BLaER1 (cell line): Measurements from ENCODE around the gene WFDC9.
"Not testable (repeated sequence)": the region's sequence is repeated elsewhere in the genome, so short reads cannot be mapped to it uniquely, and the experiment has no call there.

Experiments used
- H3K27ac ChIP-seq: shearing (Covaris generic); formaldehyde crosslinking; 2 replicates; pipeline ENCODE4 v1.8.1; 2022
- H3K27me3 ChIP-seq: shearing (Covaris generic); formaldehyde crosslinking; 2 replicates; pipeline ENCODE4 v1.8.1; 2022
- H3K36me3 ChIP-seq: shearing (Covaris generic); formaldehyde crosslinking; 2 replicates; pipeline ENCODE4 v1.8.1; 2022
- H3K4me1 ChIP-seq: shearing (Covaris generic); formaldehyde crosslinking; 2 replicates; pipeline ENCODE4 v1.8.1; 2022
- H3K4me2 ChIP-seq: shearing (Covaris generic); formaldehyde crosslinking; 2 replicates; pipeline ENCODE4 v1.8.1; 2022
- H3K4me3 ChIP-seq: shearing (Covaris generic); formaldehyde crosslinking; 2 replicates; pipeline ENCODE4 v1.8.1; 2022
- H3K9ac ChIP-seq: shearing (Covaris generic); formaldehyde crosslinking; 2 replicates; pipeline ENCODE4 v1.8.1; 2022
- H3K9me3 ChIP-seq: shearing (Covaris generic); formaldehyde crosslinking; 2 replicates; pipeline ENCODE4 v1.8.1; 2022
- H4K20me1 ChIP-seq: shearing (Covaris generic); formaldehyde crosslinking; 2 replicates; pipeline ENCODE4 v1.8.1; 2022
- Cebpa-rat ChIP-seq: shearing (Covaris generic); IDR thresholded peaks from 2 replicates; pipeline ENCODE4 v1.8.1; 2022

WFDC9 gene

DNA sequence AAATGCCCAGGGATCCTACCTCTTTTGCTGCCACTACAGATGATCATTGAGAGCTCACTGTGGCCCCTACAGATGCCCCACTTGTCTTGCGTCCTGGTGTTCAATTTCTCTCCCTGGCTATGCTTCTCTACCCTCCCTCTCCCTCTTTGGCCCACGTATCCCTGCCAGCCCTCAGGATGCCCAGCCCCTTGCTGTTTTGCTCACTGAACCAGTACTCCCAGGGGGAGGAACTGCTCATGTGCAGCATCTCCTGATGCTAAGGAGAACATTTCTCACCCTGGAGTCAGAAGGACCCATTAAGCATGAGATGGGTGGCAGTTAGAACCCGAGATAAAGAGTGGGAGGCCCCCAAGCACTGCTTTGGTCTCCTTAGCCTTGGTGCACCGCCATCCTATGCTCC is at the start of gene WFDC9:
Gene WFDC9 (minus strand): TSS at position 101 of the 400 bp plus-strand sequence. CDS start 21,103 bp downstream, outside the sequence.
- Histone ChIP-seq H4K20me1 (no peaks in the 10 kb centered on the region), H3K9ac (no peak within 1 kb of the TSS), H3K27ac (no peak within 1 kb of the TSS), H3K27me3 (no peaks in the 10 kb centered on the region), H3K9me3 (no peaks in the 10 kb centered on the region; the same call in 1 of the 2 replicates), H3K4me2 (peak within 1 kb of the TSS; percentile 22), H3K4me1 (peaks cover 13% of the 10 kb centered on the region), H3K4me3 (no peak within 1 kb of the TSS), H3K36me3 (no peaks in the 10 kb centered on the region)
- TF ChIP-seq Cebpa-rat: no peak

DNA sequence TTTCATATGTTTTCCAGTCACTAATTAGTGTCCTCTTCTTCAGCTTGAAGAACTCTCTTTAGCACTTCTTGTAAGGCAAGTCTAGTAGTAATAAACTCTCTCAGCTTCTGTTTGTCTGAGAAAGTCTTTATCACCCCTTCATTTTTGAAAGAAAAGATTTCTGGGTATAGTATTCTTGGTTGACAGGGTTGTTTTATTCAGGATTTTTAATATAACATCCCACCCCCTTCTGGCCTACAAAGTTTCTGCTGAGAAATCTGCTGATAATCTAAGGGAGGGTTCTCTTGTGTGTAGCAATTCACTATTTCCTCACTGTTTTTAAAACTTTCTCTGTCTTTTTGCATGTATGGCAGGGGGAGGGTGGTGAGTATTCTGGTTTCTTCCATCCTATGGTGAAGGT is 48.6 kb upstream of the WFDC9 start:
- Histone ChIP-seq H3K9me3 (peaks cover 41% of the 10 kb centered on the region), H3K4me3 (no peak overlapping the region), H3K27ac (no peak overlapping the region), H3K4me2 (no peak overlapping the region), H3K36me3 (no peaks in the 10 kb centered on the region), H3K4me1 (peaks cover 15% of the 10 kb centered on the region), H4K20me1 (no peaks in the 10 kb centered on the region), H3K9ac (no peak overlapping the region), H3K27me3 (no peaks in the 10 kb centered on the region)
- TF ChIP-seq Cebpa-rat: no peak

DNA sequence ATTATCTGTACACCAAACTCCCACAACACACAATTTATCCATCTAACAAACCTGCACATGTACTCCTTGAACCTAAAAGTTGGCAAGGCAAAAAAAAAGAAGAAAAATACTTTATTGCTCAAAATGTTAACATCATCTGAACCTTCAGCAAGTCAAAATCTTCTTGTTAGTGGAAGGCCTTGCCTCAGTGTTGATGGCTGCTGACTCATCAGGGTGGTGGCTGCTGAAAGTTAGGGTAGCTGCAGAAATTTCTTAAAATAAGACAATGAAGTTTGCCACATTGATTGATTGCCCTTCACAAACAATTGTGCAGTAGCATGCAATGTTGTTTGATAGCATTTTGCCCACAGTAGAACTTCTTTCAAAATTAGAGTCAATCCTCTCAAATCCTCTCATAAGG is 41.7 kb upstream of the WFDC9 start:
- no peaks in the 10 kb centered on the region for H3K36me3 ChIP-seq
- no peaks in the 10 kb centered on the region for H3K27me3 ChIP-seq
- H3K9me3 ChIP-seq: 0 out of 2 replicates have a peak, but pooled peaks cover 4% of the 10 kb centered on the region
- no peak overlapping the region for H3K4me2 ChIP-seq
- no peak for TF ChIP-seq Cebpa-rat
- H4K20me1 ChIP-seq: no peaks in the 10 kb centered on the region
- H3K9ac ChIP-seq: no peak overlapping the region
- H3K4me3 ChIP-seq: no peak overlapping the region
- H3K27ac ChIP-seq: no peak overlapping the region
- H3K4me1 ChIP-seq: no peaks in the 10 kb centered on the region

DNA sequence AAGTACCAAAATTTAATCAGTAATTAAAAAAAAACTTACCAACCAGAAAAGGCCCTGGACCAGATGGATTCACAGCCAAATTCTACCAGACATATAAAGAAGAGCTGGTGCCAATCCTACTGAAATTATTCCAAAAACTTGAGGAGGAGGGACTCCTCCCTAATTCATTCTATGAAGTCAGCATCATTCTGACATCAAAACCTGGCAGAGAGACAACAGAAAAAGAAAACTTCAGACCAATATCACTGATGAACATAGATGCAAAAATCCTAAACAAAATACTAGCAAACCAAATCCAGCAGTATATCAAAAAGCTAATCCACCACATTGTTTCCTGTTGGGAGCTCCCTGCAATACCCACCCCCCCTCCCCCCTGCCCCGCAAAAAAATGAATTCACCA is 39.1 kb upstream of the WFDC9 start, which contains the start of gene WFDC11:
Gene WFDC11 (minus strand): TSS at position 101 of the 400 bp plus-strand sequence. CDS start 19,639 bp downstream, outside the sequence.
- H3K4me3 ChIP-seq: no peak within 1 kb of the TSS
- H3K4me2 ChIP-seq: no peak within 1 kb of the TSS
- no peaks in the 10 kb centered on the region for H3K27me3 ChIP-seq
- no peak within 1 kb of the TSS for H3K27ac ChIP-seq
- H3K4me1 ChIP-seq: no peaks in the 10 kb centered on the region
- TF ChIP-seq Cebpa-rat: no peak
- H4K20me1 ChIP-seq: no peaks in the 10 kb centered on the region
- H3K9ac ChIP-seq: no peak within 1 kb of the TSS
- H3K9me3 ChIP-seq: no peaks in the 10 kb centered on the region
- no peaks in the 10 kb centered on the region for H3K36me3 ChIP-seq

DNA sequence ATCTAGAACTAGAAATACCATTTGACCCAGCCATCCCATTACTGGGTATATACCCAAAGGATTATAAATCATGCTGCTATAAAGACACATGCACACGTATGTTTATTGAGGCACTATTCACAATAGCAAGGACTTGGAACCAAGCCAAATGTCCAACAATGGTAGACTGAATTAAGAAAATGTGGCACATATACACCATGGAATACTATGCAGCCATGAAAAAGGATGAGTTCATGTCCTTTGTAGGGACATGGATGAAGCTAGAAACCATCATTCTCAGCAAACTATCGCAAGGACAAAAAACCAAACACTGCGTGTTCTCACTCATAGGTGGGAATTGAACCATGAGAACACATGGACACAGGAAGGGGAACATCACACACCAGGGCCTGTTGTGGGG is 26.0 kb upstream of the WFDC9 start:
- not testable (repeated sequence) for H3K36me3 ChIP-seq, H3K4me2 ChIP-seq, H3K27ac ChIP-seq, H4K20me1 ChIP-seq, H3K9ac ChIP-seq, H3K4me3 ChIP-seq, H3K27me3 ChIP-seq, H3K4me1 ChIP-seq, H3K9me3 ChIP-seq

DNA sequence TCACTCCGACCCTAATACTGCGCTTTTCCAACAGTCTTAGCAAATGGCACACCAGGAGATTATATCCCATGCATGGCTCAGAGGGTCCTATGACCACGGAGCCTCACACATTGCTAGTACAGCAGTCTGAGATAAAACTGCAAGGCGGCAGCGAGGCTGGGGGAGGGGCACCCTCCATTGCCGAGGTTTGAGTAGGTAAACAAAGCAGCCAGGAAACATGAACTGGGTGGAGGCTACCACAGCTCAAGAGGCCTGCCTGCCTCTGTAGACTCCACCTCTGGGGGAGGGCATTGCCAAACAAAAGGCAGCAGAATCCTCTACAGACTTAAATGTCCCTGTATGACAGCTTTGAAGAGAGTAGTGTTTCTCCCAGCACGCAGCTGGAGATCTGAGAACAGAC is 20.6 kb upstream of the WFDC9 start:
- not testable (repeated sequence) for H3K4me2 ChIP-seq, H3K4me3 ChIP-seq, H4K20me1 ChIP-seq, H3K4me1 ChIP-seq, H3K27ac ChIP-seq, H3K36me3 ChIP-seq, H3K9ac ChIP-seq, H3K27me3 ChIP-seq, H3K9me3 ChIP-seq

DNA sequence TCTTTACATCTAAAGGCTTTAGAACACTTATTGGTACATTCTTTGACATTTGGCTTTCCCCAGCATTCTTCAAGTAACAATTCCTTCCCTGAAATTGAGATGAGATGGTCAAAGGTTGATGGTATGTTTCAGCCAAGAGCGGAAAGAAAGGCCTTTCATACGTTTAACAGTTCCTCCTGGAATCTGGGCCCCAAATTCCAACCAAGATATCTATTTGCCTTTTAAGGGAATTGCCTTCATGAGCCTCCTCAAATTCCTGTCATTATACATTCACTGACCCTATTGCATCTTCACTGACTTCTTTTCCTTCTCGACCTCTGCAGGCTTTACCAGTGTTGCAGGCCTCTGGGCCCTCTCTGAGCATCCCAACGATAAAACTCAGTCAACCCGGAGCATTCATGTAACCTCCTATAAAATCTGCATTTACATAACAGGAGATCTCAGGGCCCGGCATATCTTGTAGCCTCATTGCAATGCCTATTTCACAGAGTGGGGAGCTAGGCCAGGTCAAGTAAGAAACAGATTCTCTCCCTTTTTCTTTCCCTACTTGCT is 18.3 kb upstream of the WFDC9 start:
- Histone ChIP-seq H3K4me2 (no peak overlapping the region), H3K27ac (no peak overlapping the region), H3K9me3 (peaks cover 17% of the 10 kb centered on the region), H3K27me3 (no peaks in the 10 kb centered on the region), H4K20me1 (no peaks in the 10 kb centered on the region), H3K36me3 (no peaks in the 10 kb centered on the region), H3K4me3 (no peak overlapping the region), H3K4me1 (no peaks in the 10 kb centered on the region), H3K9ac (no peak overlapping the region)
- TF ChIP-seq Cebpa-rat: no peak

DNA sequence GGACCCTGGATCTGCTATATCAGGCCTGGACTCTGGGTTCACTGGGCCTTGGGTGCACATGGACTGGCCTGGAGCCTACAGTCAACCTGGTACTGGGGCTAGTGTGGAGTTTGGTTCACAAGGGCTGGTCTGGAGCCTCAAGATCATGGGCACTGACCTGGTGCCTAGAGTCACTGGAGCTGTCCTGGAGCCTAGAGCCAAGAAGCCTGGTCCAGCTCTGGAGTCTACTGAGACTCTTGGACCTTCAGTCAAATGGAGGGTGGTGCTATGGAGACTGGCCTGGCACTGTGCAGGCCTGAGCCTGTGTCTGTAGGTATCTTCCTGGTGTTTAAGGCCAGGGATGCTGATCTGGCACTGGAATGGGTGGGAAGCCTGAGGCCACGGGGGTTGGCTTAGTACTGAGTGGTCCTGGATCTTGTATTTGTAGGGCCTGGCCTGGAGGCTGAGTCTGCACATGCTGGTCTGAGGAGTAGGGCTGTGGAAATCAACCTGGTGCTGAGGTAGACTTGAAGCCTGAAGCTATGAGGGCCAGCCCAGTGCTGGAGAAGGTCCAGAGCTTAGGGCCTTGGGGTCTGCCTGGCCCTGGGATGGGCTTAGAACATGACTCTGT is 16.5 kb upstream of the WFDC9 start:
- H3K4me1 ChIP-seq: no peaks in the 10 kb centered on the region
- H3K9ac ChIP-seq: no peak overlapping the region
- no peaks in the 10 kb centered on the region for H3K27me3 ChIP-seq
- no peak overlapping the region for H3K27ac ChIP-seq
- peaks cover 17% of the 10 kb centered on the region for H3K9me3 ChIP-seq
- no peak overlapping the region for H3K4me2 ChIP-seq
- TF ChIP-seq Cebpa-rat: no peak
- H3K4me3 ChIP-seq: no peak overlapping the region
- no peaks in the 10 kb centered on the region for H4K20me1 ChIP-seq
- H3K36me3 ChIP-seq: no peaks in the 10 kb centered on the region

DNA sequence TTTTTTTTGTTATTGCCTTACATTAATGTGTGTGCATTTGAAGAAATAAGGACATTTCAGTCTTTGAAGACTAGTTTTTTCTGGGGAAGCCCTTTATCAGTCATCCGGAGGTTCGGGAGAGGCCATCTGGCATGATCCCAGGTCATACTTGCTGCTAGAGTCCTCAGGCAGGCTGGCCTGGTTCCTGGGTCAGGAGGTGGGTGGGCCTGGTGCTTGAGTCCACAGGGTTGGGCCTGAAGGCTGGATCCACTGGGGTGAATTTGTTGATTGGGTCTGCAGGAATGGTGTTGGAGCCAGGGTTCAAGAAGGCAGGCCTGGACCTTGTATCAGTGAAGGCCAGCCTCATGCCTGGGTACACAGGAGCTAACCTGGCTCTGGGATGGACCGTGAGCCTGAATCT is 15.8 kb upstream of the WFDC9 start:
- Histone ChIP-seq H3K4me3 (no peak overlapping the region), H3K4me1 (no peaks in the 10 kb centered on the region), H3K27ac (no peak overlapping the region), H3K36me3 (no peaks in the 10 kb centered on the region), H3K9ac (no peak overlapping the region), H3K9me3 (peaks cover 17% of the 10 kb centered on the region), H3K27me3 (no peaks in the 10 kb centered on the region), H4K20me1 (no peaks in the 10 kb centered on the region), H3K4me2 (no peak overlapping the region)
- TF ChIP-seq Cebpa-rat: no peak

DNA sequence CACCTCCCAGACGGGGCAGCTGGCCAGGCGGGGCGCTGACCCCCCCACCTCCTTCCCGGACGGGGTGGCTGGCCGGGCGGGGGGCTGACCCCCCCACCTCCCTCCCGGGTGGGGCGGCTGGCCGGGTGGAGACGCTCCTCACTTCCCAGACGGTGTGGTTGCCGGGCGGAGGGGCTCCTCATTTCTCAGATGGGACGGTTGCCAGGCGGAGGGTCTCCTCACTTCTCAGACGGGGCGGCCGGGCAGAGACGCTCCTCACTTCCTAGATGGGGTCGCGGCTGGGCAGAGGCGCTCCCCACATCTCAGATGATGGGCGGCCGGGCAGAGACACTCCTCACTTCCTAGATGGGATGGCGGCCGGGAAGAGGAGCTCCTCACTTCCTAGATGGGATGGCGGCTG is 14.8 kb upstream of the WFDC9 start:
- H3K9ac ChIP-seq, H3K4me2 ChIP-seq: not testable (repeated sequence)

DNA sequence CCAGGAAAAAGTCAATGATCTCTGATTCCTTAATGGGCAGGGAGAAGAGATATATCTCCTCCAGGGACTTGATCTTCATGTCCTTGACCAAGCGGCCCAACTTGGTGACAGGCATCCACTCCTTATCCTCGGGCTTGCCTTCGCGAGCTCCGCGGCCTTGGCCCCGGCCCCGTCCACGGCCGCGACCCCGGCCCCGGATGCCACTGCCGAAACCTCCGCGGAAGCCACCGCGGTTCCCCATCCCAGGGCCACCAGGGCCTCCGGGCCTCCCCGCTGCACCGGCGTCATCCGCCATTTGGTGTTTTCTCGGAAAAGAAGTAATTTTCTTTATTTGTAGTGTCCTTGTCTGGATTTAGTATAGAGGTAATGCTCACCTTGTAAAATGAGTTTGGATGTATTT is 10.0 kb upstream of the WFDC9 start:
- not testable (repeated sequence) for H3K9me3 ChIP-seq, H4K20me1 ChIP-seq, H3K27me3 ChIP-seq, H3K27ac ChIP-seq, H3K4me3 ChIP-seq, H3K36me3 ChIP-seq, H3K4me2 ChIP-seq, H3K4me1 ChIP-seq, H3K9ac ChIP-seq

More for the DNA sequence above, 14.8 kb upstream of the WFDC9 start:
- H3K9me3 ChIP-seq: peaks cover 17% of the 10 kb centered on the region
- H3K4me1 ChIP-seq, H3K27ac ChIP-seq, H4K20me1 ChIP-seq, H3K4me3 ChIP-seq, H3K27me3 ChIP-seq, H3K36me3 ChIP-seq: not testable (repeated sequence)
